Measurements from ENCODE around the gene C10orf67.

C10orf67 gene

GRCh38 chr10:23201837-23202236 lies 142.8 kb downstream of the C10orf67 start:
- no peaks in the 10 kb centered on the region for H3K9me3 Mint-ChIP-seq
- no peaks in the 10 kb centered on the region for H3K36me3 Mint-ChIP-seq
- H3K4me3 Mint-ChIP-seq: no peak overlapping the region
- H3K4me1 Mint-ChIP-seq: peaks cover 6% of the 10 kb centered on the region
- no peak overlapping the region for H3K27ac Mint-ChIP-seq
- peaks cover 55% of the 10 kb centered on the region for H3K27me3 Mint-ChIP-seq

- Mint-ChIP-seq H3K27me3 (peaks cover 56% of the 10 kb centered on the region), H3K36me3 (no peaks in the 10 kb centered on the region), H3K4me3 (no peak overlapping the region), H3K4me1 (peaks cover 6% of the 10 kb centered on the region), H3K27ac (no peak overlapping the region), H3K9me3 (no peaks in the 10 kb centered on the region)
These were observed 143.5 kb downstream of the C10orf67 start for GRCh38 chr10:23200997-23201652.

GRCh38 chr10:23200586-23200985 lies 144.0 kb downstream of the C10orf67 start:
- no peaks in the 10 kb centered on the region for H3K36me3 Mint-ChIP-seq
- peaks cover 6% of the 10 kb centered on the region for H3K4me1 Mint-ChIP-seq
- peaks cover 59% of the 10 kb centered on the region for H3K27me3 Mint-ChIP-seq
- H3K4me3 Mint-ChIP-seq: no peak overlapping the region
- H3K9me3 Mint-ChIP-seq: no peaks in the 10 kb centered on the region
- no peak overlapping the region for H3K27ac Mint-ChIP-seq

GRCh38 chr10:23199768-23200511 lies 144.7 kb downstream of the C10orf67 start:
- Mint-ChIP-seq H3K27ac (no peak overlapping the region), H3K4me1 (peaks cover 6% of the 10 kb centered on the region), H3K27me3 (peaks cover 61% of the 10 kb centered on the region), H3K4me3 (no peak overlapping the region), H3K36me3 (no peaks in the 10 kb centered on the region), H3K9me3 (no peaks in the 10 kb centered on the region)

- Mint-ChIP-seq H3K4me1 (peaks cover 6% of the 10 kb centered on the region), H3K36me3 (no peaks in the 10 kb centered on the region), H3K4me3 (no peak overlapping the region), H3K27me3 (peaks cover 59% of the 10 kb centered on the region), H3K9me3 (no peaks in the 10 kb centered on the region), H3K27ac (no peak overlapping the region)
These were observed 145.4 kb downstream of the C10orf67 start for GRCh38 chr10:23198940-23199767.

- Mint-ChIP-seq H3K4me3 (no peak overlapping the region), H3K27ac (no peak overlapping the region)
These were observed 146.0 kb downstream of the C10orf67 start for GRCh38 chr10:23198610-23198939.

GRCh38 chr10:23197416-23197861 lies 147.2 kb downstream of the C10orf67 start:
- no peaks in the 10 kb centered on the region for H3K36me3 Mint-ChIP-seq
- H3K27me3 Mint-ChIP-seq: peaks cover 57% of the 10 kb centered on the region
- H3K9me3 Mint-ChIP-seq: no peaks in the 10 kb centered on the region
- H3K4me3 Mint-ChIP-seq: no peak overlapping the region
- H3K4me1 Mint-ChIP-seq: peaks cover 10% of the 10 kb centered on the region
- no peak overlapping the region for H3K27ac Mint-ChIP-seq

More at GRCh38 chr10:23198610-23198939, 146.0 kb downstream of the C10orf67 start:
- no peaks in the 10 kb centered on the region for H3K9me3 Mint-ChIP-seq
- peaks cover 8% of the 10 kb centered on the region for H3K4me1 Mint-ChIP-seq
- H3K27me3 Mint-ChIP-seq: peaks cover 57% of the 10 kb centered on the region
- H3K36me3 Mint-ChIP-seq: no peaks in the 10 kb centered on the region

DNA sequence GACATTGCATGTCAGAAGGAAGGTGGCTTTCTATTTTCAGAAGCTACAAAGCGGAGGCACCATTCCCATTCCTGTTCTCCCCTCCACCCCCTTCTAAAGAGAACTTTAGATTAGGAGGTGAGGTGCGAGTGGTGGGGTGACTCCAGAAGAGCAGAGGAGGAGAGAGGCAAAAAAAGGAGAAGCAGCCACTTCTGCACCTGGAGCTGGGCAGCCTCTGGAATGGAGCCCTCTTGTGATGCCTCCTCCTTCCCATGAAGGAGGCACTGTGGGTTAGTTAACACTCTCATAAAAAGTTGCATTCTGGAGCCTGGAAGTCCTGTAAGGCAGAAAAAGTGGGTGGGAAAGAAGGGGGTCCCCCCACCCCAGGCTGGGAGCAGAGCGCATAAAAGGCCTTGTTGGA lies 147.7 kb downstream of the C10orf67 start:
- Mint-ChIP-seq H3K27me3 (peaks cover 56% of the 10 kb centered on the region), H3K27ac (no peak overlapping the region), H3K36me3 (no peaks in the 10 kb centered on the region), H3K9me3 (no peaks in the 10 kb centered on the region), H3K4me3 (no peak overlapping the region), H3K4me1 (peaks cover 10% of the 10 kb centered on the region)

- no peak overlapping the region for H3K4me3 Mint-ChIP-seq
- H3K36me3 Mint-ChIP-seq: no peaks in the 10 kb centered on the region
- peaks cover 10% of the 10 kb centered on the region for H3K4me1 Mint-ChIP-seq
- no peaks in the 10 kb centered on the region for H3K9me3 Mint-ChIP-seq
- H3K27ac Mint-ChIP-seq: no peak overlapping the region
- peaks cover 50% of the 10 kb centered on the region for H3K27me3 Mint-ChIP-seq
These were observed 148.6 kb downstream of the C10orf67 start for GRCh38 chr10:23195846-23196600.

GRCh38 chr10:23194966-23195845 lies 149.4 kb downstream of the C10orf67 start:
- no peaks in the 10 kb centered on the region for H3K9me3 Mint-ChIP-seq
- peaks cover 9% of the 10 kb centered on the region for H3K4me1 Mint-ChIP-seq
- H3K36me3 Mint-ChIP-seq: no peaks in the 10 kb centered on the region
- H3K4me3 Mint-ChIP-seq: no peak overlapping the region
- peaks cover 51% of the 10 kb centered on the region for H3K27me3 Mint-ChIP-seq
- H3K27ac Mint-ChIP-seq: no peak overlapping the region

DNA sequence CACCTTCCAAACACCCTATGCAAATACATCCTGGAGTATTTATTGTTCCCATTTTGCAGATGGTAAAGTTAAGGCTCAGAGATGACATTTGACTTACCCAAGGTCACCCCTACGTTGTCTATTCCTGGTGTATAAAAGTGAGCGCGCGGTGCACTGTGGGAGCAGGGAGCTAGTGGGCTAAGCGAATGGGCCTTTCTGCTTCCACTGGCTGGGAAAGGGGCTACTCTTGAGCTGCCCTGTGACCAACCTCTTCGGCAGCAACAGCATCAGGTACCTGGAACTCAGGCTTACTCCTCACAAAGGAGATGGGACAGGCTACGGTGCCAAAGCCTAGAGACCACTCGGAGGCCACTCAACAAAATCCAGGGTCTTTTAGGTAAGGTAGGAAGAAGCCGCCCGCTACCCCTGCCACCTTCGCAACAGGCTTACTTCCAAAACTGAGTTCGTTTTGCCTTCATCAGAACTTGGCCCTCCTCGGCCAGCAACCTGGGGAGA lies 150.1 kb downstream of the C10orf67 start:
- no peaks in the 10 kb centered on the region for H3K9me3 Mint-ChIP-seq
- peaks cover 4% of the 10 kb centered on the region for H3K4me1 Mint-ChIP-seq
- H3K27me3 Mint-ChIP-seq: peaks cover 48% of the 10 kb centered on the region
- no peaks in the 10 kb centered on the region for H3K36me3 Mint-ChIP-seq
- no peak overlapping the region for H3K4me3 Mint-ChIP-seq
- H3K27ac Mint-ChIP-seq: no peak overlapping the region

DNA sequence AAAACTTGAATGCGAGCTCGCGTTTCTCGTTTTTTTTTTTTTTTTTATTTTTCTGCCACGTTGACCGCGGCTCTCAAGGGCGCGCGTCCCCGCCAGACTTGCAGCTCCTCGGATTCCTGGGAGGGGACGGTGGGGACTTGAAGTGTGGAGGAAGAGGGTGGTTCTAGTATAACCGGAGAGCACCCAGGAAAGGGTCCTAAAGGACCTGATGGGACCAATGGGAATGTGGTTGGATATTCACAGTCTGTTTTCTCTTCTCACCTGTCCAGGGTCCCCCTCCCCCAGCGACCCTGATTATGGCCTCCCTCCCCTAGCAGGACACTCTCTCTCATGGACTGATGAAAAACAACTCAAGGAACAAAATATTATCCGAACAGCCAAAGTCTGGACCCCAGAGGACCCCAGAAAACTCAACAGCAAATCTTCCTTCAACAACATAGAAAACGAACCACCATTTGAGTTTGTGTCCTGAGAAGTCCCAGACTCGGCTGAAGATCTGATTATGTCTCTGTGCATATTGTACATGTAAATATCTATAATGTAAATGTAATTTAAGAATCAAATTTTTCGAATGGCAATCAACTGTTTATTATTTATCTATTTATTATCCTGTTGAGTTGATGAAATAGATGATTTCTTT lies 151.0 kb downstream of the C10orf67 start:
- Mint-ChIP-seq H3K4me3 (no peak overlapping the region), H3K4me1 (peaks cover 4% of the 10 kb centered on the region), H3K9me3 (no peaks in the 10 kb centered on the region), H3K27me3 (peaks cover 50% of the 10 kb centered on the region), H3K36me3 (no peaks in the 10 kb centered on the region), H3K27ac (no peak overlapping the region)

DNA sequence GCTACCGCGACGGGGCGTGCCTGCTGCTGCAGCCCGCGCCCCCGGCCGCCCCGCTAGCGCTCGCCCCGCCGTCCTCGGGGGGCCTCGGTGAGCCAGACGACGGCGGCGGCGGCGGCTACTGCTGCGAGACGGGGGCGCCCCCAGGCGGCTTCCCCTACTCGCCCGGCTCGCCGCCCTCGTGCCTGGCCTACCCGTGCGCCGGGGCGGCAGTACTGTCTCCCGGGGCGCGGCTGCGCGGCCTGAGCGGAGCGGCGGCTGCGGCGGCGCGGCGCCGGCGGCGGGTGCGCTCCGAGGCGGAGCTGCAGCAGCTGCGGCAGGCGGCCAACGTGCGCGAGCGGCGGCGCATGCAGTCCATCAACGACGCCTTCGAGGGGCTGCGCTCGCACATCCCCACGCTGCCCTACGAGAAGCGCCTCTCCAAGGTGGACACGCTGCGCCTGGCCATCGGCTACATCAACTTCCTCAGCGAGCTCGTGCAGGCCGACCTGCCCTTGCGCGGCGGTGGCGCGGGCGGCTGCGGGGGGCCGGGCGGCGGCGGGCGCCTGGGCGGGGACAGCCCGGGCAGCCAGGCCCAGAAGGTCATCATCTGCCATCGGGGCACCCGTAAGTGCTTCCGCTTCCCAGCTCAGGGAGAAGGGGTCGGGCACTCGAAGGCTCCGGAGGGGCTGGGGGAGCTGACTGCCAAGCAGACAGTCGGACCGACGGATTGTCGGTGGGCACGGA lies 151.7 kb downstream of the C10orf67 start:
- peaks cover 49% of the 10 kb centered on the region for H3K27me3 Mint-ChIP-seq
- H3K4me3 Mint-ChIP-seq: no peak overlapping the region
- no peaks in the 10 kb centered on the region for H3K36me3 Mint-ChIP-seq
- H3K9me3 Mint-ChIP-seq: no peaks in the 10 kb centered on the region
- H3K4me1 Mint-ChIP-seq: peaks cover 4% of the 10 kb centered on the region
- H3K27ac Mint-ChIP-seq: no peak overlapping the region
